Measurements from ENCODE around the gene GJC3.
"Not testable (repeated sequence)": the region's sequence is repeated elsewhere in the genome, so short reads cannot be mapped to it uniquely, and the experiment has no call there.

The GJC3 gene

GRCh38 chr7:99928188-99928587, 1.2 kb downstream of the GJC3 start:
- no peak for DNase-seq

- no peak for DNase-seq
Measured at GRCh38 chr7:99927536-99927935, 1.9 kb downstream of the GJC3 start.

GRCh38 chr7:99926321-99926720, 3.1 kb downstream of the GJC3 start:
- no peak for DNase-seq

- no peak for DNase-seq
Measured at GRCh38 chr7:99923200-99923599, 6.2 kb downstream of the GJC3 start.

GRCh38 chr7:99920149-99920548, 9.3 kb downstream of the GJC3 start:
- no peak for DNase-seq

DNA sequence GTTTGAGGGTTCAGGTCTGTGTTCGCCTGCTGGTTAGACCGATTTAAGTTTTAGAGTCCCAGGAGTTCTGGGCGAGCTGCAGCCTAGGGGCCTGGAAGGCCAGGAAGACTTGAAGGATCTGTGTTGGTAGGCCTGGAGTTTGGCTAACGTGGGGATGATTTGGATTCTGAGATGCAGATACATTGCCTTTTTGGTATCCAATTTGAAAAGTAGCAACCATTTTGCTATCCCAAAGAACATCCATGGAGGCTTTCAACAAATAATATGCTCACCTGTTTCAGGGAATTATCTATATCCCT, 9.7 kb downstream of the GJC3 start:
- DNase-seq = no peak

- peak; percentile 97 for DNase-seq
Measured at GRCh38 chr7:99918959-99919813, 10.2 kb downstream of the GJC3 start, which contains the start of gene TRIM4. Gene TRIM4 (minus strand): TSS chr7:99919530. CDS start chr7:99919401, 129 bp downstream.

GRCh38 chr7:99910976-99911375, 18.4 kb downstream of the GJC3 start:
- no peak for DNase-seq

GRCh38 chr7:99901581-99901980, 27.8 kb downstream of the GJC3 start:
- no peak for DNase-seq

- DNase-seq = no peak
Measured at GRCh38 chr7:99899830-99900519, 29.4 kb downstream of the GJC3 start.

DNA sequence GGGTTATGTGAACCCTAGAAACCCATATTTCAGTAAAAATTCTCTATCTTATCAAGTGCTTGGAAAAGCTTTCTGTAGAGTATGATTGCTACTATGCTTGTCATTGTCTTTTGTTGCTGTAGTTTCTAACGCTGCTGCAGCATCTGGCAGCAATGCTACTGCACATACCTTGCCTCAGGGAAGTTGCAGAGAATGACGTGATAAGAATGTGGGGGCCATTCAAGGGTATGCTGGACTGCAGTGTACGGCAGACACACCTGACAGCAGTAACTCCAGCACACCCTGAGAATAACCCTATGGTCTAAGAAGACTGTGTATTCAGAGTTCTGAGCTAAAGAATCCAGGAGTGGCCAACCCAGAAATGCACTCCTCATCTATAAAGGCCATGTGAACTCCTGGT, 30.6 kb downstream of the GJC3 start:
- no peak for DNase-seq

GRCh38 chr7:99898023-99898357, 31.4 kb downstream of the GJC3 start:
- DNase-seq = no peak

GRCh38 chr7:99897322-99898022, 31.9 kb downstream of the GJC3 start:
- DNase-seq = no peak

DNA sequence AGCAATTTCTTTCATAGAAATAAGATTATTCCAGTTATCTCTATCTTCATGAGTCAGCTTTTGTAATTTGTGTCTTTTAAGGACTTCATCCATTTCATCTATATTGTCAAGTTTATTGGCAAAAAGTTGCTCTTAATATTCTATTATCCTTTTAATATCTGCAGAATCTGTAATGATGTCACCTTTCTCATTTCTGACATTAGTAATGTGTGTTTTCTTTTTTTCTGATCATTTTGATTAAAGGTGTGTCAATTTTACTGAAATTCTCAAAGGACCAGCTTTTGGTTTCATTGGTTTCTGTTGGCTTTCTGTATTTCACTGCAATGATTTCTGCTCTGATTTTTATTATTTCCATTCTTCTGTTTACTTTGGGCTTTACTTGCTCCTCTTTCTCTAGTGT, 34.7 kb downstream of the GJC3 start:
- DNase-seq = no peak

DNA sequence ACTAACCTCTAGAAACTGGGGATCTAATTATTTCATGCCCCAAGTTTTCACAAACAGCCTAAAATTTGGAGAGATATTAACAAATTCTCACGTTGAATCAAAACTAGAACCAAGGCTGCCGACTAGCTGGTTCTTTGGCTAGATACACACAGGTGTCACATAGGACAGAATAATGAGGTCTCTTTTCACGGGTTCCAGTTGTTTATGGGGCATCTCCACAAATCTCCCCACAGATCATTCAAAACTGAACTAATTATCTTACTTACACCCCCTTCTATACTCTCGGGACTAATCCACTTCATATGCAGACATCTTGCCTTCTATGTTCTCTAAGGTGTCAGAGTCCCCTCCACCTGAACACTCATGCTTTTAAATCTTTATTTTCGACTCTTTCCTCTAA, 36.1 kb downstream of the GJC3 start:
- no peak for DNase-seq

DNA sequence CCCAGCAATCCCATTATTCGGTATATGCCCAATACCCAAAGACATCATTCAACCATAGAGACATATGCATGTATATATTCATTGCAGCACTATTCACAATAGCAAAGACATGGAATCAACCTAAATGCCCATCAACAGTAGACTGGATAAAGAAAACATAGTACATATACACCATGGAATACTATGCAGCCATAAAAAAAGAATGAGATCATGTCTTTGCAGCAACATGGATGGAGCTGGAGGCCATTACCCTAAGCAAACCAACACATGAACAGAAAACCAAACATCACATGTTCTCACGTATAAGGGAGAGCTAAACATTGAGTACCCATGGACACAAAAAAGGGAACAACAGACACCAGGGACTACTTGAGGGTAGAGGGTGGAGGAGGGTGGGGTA, 39.1 kb downstream of the GJC3 start:
- DNase-seq = not testable (repeated sequence)

DNA sequence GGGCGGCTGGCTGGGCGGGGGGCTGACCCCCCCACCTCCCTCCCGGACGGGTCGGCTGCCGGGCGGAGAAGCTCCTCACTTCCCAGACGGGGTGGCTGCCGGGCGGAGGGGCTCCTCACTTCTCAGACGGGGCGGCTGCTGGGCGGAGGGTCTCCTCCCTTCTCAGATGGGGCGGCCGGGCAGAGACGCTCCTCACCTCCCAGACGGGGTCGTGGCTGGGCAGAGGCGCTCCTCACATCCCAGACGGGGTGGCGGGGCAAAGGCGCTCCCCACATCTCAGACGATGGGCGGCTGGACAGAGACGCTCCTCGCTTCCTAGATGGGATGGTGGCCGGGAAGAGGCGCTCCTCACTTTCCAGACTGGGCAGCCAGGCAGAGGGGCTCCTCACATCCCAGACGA, 41.1 kb downstream of the GJC3 start:
- not testable (repeated sequence) for DNase-seq

DNA sequence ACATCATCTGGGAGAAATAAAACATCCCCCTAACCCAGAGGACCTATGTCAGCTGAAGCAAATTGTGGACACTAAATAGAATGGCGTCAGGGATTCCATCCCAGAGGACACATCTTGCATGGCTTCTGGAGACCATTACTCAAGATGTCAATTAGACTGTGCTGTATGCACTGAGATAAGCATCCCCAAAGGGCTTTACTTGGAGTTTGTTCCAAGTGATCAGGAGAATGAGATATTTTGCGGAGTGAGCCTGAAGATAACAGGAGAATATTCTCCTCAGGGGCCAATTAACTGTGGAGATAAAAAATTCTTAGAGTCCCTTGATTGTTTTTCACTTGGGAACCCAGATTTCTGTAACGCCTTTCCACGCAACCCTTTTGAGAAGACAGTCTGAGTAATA, 48.0 kb downstream of the GJC3 start:
- no peak for DNase-seq

- DNase-seq = no peak
Measured at GRCh38 chr7:99876933-99877332, 52.5 kb downstream of the GJC3 start, which contains the start of gene OR2AE1. Gene OR2AE1 (minus strand): TSS chr7:99877033. CDS start chr7:99877033, 0 bp downstream.

GRCh38 chr7:99876491-99876890, 52.9 kb downstream of the GJC3 start:
- DNase-seq = peak; percentile 9

All from RPMI8226 (cell line).